ENCODE measurements around the gene PUM2.
"Not testable (repeated sequence)": the region's sequence is repeated elsewhere in the genome, so short reads cannot be mapped to it uniquely, and the experiment has no call there.

Gene PUM2

DNA sequence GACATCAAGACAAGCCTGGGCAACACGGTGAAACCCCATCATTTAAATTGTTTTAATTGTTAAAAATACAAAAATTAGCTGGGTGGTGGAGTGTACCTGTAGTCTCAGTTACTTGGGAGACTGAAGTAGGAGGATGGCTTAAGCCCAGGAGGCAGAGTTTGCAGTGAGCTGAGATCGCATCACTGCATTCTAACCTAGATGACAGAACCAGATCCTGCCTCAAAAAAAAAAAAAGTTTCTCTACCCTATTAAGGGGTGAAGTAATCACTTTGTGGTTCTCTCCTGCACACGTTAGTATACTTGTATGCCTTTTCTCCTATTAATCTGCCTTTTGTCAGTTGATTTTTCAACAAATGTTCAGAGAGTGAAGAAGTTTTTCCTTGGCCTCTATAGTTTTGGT is 18.1 kb upstream of the PUM2 start:
- no peak for DNase-seq (ENCODE audit: low spot score)

DNA sequence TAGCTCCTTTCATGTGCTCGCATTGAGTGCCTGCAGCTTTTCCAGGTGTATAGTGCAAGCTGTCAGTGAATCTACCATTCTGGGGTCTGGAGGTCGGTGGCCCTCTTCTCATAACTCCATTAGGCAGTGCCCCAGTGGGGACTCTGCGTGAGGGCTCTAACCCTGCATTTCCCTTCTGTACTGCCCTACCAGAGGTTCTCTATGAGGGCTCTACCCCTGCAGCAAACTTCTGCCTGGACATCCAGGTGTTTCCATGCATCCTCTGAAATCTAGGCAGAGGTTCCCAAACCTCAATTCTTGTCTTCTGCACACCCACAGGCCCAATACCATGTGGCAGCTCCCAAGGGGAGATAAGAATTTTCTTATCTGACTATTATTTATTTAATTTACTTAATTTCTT is 17.3 kb upstream of the PUM2 start:
- not testable (repeated sequence) for DNase-seq (ENCODE audit: low spot score)

DNA sequence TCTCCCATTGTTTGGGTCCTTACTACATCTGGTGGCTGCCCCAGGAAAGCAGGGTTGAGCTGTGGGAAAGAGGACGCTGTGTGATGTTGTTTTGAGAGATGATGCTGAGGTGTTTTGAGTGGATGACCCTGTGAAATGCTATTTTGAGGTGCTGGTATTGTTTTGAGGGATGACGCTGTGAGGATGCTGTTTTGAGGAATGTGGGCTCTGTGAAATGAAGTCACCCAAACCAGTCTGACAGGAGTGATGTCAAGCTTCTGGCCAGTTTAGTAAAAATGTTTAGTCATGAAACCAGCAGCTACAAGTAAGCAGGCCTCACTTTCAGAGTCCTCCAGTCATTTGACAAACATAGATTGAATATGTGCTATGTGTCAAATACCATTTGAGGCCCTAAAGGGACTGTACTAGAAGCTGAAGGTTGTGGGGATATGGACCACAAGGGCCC is 16.1 kb upstream of the PUM2 start:
- DNase-seq (ENCODE audit: low spot score), result no peak

DNA sequence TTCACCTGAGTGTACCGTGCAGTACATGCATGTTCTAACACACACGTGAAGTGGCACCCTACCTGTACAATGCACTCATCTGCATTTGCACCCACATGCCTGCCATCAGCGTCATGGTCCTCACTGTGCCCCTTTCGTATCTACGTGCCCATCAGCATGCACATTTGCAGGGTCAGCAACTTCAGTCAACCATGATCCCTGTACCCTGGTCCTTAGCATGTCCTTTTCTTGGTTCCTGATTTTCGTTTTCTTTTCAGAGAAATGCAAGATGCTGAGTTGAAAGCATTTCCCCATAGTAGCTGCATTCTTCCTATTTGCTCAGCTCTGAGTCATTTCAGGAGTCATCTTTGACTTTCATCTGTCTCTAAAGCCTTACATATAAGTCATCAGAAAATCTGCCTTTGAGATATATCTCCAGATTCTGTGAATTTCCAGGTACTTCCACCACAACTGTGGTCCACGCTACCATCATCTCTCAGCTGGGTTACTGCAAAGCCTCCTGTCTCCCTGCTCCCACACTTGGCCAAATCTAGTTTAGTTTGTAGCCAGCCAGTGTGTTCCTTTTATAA is 14.7 kb upstream of the PUM2 start:
- peak; percentile 82 for DNase-seq (ENCODE audit: low spot score)

DNA sequence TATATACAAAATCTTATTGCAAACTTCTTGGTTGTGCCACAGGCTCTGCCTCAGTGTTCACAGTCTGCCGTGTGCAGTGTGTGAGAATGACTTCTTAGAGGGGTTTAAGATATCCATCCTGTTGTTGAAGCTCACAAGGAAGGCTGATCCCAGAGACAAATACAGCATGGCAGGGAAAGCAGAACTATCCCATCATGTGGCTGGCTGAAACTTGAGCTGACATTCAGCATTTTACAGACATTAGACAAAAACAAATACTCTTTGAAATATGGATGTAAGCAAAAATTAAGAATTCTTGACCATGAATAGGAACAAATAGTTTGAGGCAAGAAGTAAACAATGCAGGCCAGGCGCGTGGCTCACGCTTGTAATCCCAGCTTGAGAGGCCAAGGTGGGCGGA is 12.9 kb upstream of the PUM2 start:
- DNase-seq (ENCODE audit: low spot score), result no peak

DNA sequence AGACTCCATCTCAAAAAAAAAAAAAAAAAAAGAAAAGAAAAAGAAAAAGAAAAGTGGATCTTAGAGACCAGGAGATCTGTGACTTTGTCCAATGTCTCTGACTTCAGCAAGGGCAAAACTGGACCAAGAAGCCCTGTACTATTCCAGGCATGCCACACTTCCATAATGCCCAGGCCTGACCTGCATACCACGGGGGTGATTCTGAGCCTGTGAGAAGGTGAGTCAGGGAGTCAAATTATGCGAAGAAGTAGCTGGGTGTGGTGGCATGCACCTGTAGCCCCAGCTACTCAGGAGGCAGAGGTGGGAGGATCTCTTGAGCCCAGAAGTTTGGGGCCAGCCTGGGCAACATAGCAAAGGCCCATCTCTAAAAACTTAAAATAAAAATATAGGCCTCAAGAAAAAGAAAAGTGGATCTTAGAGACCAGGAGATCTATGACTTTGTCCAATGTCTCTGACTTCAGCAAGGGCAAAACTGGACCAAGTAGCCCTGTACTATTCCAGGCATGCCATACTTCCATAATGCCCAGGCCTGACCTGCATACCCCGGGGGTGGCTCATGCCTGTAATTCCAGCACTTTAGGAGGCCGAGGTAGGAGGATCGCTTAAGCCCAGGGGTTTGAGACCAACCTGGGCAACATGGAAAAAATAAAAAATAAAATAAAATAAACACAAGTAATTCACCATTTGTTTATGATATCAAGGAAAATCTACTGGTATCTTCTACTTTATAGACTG is 12.2 kb upstream of the PUM2 start:
- no peak for DNase-seq (ENCODE audit: low spot score)

DNA sequence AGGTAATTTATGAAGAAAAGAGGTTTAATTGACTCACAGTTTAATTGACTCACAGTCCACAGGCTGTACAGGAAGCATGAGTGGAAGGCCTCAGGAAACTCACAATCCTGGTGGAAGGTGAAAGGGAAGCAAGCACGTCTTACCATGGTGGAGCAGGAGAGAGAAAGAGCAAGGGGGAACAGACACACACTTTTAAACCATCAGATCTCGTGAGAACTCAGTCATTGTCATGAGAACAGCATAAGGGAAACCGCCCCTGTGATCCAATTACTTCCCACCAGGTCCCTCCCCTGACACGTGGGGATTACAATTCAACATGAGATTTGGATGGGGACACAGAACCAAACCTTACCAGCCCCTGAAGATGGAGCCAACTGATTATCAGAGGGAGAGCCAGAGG is 11.2 kb upstream of the PUM2 start:
- no peak for DNase-seq (ENCODE audit: low spot score)

DNA sequence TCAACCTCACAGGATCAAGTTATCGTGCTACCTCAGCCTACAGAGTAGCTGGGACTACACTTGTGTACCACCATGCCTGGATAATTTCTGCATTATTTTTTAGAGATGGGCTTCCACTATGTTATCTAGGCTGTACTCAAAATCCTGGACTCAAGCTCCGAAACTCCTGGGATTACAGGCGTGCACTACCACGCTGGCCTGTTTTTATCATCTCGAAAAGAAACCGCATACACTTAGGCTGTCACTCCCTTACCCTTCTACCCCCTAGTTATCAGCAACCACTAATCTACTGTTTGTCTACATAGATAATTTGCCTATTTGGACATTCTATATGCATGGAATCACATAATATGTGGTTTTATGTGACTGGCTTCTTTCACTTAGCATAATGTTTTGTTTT is 8.5 kb upstream of the PUM2 start:
- DNase-seq (ENCODE audit: low spot score), result no peak

DNA sequence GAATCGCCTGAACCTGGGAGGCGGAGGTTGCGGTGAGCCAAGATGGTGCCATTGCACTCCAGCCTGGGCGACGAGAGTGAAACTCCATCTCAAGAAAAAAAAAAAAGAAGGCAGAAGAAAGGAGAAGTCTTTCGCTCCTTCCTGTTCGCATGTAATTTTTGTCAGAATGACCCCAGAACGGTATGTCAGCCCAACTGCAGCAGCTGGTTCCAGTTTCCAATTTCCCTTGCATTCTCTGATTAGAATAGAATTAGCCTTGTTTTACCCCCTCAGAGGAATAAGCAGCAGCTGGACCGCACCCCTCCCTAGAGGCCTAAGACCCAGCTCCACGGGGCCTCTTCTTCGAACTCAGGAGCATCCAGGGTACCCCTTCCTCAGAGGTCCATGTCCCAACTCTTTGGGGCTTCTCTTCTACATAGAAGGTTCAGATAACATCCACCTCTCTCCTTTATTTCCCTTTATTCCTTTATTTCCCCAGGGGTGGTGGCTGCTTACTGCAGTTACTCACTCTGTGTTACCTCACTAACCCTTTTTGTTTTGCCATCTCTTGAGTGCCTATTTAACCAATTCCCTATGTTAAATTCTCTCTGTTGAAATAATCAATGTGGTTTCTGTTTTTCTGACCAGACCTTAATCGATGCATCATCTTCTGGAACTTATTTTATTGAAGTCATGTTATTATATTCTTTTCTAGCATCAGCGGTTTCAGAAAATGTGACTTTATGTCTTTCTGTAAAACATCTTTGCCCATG is 7.2 kb upstream of the PUM2 start:
- DNase-seq (ENCODE audit: low spot score), result no peak

DNA sequence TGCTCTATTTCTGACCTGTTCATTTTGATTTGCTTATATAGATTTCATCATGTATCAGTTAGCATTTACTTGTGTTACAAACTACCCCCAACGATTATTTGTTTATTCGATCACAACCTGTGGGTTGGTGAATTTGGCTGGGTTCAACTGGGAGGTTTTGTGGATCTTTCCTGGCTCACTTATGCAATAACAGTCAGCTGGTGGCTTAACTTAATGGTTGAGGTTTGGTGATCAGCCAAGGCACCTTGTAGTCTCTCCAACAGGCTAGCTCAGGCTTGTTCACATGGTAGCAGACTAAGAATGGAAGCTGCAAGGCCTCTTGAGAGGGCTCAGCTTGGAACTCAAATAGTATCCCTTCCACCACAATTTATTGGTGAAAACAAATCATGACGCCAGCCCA is 5.4 kb upstream of the PUM2 start:
- no peak for DNase-seq (ENCODE audit: low spot score)

DNA sequence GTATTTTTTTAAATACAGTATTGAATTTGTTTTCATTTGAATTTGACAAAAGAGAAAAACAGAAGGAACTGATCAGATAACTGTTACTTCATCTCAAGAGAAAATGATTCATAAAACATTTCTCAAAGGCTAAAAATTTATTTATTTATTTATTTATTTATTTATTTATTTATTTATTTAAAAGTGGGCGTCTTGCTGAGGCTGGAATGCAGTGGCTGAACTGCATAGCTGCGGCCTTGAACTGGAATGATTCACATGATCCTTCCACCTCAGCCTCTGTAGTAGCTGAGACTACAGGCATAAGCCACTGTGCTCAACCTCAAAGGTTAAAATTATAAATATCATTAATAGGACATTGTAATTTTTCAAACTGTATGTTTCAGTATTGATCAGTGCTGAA is 4.5 kb upstream of the PUM2 start:
- no peak for DNase-seq (ENCODE audit: low spot score)

DNA sequence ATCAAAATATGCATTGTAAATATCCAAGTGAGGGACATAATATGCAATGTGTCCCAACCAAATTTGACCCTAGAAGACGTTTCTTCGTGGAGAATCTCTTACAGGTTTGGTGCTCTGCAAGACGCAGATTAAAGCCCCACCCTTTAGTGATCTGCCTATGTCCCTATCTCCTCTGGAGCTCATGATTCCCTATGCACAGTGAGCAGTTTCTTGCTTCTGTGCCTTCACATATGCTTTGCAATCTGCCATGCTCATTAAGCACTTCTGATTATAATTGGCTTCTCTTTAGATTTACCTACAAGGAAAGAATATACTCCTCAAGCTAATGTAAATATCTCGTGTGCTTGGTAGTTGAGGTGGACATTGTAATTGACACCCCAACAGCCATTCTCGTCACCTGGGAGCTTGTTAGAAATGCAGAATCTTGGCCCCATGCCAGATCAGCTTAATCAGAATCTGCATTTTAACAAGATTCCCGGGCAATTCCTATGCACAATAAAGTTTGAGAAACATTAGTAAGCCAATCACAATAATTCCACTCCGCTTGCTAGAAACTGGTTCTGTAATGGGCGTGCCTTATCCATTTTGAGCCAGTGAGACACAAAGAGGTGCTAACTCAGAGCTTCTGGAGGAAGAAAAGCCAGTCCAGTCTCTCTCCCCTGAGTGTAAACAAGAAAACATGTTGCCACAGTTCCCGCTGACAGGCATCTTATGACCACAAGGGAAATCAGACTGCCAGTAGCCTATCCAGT is 2.8 kb upstream of the PUM2 start:
- DNase-seq (ENCODE audit: low spot score), result no peak

DNA sequence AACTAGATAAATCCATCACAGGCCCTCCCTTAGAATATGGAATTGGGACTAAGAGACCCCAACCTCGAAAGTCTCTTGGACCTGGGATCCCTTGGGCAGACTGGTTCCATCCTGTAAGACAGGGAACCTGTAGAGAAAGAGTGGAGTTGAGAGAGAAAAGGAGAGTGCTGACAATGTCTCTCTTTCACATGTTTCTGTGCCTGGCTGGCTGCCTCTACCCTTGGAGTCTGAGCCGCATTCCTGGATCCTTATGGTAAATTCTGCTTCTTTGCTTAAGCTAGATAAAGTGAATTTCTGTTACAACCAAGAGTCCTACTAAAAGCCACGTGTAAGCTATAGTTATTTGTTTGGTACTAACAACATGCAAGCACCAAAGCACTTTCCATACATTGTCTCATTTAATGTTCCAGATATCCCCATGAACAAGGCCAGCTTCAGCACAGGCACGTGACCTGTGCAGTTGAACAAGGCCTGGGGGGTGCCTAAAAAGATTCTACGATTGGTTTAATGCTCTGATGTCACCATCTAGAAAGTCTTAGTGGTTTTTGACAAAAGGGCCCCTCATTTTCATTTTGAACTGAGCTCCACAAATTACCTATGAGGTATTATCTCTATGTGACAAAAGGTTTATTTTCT is 2.1 kb upstream of the PUM2 start:
- no peak for DNase-seq (ENCODE audit: low spot score)

DNA sequence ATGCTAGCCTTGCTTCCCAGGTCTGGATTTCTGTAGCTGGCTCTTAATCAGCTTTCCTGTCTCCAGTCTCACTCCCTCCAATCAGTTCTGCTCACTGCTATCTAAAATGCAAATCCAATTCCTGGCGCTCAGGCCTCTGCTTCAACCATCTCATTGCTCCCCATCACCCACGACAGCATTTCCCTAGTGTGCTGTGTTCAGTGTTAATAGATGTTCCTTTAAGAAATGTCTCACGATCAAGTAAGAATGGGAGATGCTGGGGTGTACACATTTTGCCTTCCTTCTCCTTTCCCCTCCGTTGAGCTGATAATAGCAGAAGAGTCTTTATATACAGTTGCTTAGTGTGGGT is 1.6 kb upstream of the PUM2 start:
- DNase-seq (ENCODE audit: low spot score), result no peak

DNA sequence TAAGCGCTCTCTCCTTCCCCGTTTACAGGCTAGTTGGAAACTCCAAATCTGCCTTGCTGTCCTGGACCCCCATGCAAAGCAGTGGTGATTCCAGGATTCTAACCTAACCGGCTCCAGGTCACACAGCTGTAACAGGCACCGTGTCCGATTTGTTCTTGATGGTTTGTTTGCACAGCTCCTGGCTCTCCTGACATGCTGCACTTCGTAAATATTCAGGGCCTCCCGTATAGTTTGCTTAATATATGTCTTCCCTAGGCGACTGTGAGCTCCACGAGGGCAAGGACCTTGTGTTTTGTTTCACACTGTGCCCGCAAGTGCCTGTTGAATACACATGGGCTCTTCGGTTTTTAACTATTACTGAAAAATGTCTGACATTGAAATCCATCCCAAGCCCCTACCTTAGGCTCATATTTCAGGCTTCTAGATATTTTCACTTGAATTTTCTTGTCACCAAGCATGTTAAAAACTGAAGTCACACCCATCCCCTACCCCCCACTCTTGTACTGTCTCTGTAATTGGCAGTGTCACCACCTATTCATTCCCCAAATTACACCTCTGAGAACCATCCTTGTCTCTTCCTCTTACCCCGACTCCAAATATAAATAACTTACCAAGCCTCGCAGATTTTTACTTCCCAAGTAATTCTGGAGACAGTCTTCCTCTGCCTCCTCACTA is 1.0 kb upstream of the PUM2 start:
- DNase-seq (ENCODE audit: low spot score), result no peak

DNA sequence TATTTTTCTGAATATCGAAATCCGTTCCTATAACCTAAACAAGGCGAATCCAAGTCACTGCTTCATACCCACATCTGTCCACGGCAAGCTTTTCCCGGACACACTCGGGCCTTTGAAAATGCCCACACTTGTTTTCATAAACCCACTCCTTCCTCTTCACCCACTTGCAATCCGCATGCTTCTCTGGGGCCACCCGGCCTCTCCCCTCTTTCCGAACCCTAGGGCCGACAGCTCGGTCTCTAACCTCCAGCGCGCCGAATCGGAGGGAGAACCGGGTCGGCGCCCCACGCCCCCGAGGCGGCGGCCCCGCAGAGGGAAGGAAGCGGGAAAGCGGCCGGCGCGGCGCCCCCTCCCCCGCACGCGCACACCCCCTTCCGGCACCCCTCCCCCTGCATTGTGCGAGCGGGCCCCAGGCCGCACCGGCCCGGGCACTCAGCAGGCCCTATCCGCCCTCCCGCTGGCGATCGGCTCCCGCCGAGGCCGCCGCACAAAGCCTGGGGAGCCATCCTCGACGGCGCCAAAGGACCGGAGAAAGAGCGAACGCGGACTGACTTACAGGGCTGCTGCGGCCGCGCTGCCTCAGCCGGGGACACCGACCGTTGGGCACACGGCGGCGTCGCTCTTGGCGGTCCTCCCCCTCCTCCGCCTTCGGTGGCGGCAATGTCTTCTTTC is 467 bp downstream of the PUM2 start:
- DNase-seq (ENCODE audit: low spot score), result peak; percentile 52

DNA sequence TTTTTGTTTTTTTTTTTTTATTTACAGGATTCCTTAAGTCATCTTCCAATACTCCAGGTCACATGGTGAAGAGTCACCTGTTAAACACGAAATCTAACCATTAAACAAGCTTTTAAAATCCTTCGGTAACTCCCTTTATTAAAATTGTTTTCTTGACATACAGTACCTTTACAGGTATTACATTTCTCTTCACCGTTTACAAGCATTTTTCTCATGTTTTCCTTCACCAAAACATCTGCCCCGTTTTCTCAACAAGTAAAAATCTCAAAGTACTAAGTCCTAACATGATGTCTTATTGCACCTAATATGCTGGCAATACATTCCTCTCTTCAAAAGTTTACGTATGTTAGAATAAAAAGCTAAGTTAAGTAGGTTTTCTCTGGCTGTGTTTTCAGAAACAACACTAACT is 1.1 kb downstream of the PUM2 start:
- peak; percentile 44 for DNase-seq (ENCODE audit: low spot score)

DNA sequence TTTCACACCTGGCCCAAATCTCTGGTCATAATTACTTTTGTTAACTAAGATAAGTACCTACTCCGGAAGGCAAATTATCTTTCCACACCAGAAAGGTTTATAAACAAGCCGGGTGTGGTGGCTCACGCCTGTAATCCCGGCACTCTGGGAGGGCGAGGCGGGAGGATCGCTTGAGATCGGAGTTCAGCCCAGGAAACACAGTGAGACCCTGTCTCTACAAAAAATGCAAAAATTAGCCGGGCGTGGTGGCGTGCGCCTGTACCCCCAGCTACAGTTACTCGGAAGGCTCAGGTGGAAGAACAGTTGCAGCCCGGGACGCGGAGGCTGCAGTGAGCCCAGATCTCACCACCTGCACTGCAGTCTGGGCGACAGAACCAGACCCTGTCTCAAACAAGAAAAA is 2.1 kb downstream of the PUM2 start:
- no peak for DNase-seq (ENCODE audit: low spot score)

DNA sequence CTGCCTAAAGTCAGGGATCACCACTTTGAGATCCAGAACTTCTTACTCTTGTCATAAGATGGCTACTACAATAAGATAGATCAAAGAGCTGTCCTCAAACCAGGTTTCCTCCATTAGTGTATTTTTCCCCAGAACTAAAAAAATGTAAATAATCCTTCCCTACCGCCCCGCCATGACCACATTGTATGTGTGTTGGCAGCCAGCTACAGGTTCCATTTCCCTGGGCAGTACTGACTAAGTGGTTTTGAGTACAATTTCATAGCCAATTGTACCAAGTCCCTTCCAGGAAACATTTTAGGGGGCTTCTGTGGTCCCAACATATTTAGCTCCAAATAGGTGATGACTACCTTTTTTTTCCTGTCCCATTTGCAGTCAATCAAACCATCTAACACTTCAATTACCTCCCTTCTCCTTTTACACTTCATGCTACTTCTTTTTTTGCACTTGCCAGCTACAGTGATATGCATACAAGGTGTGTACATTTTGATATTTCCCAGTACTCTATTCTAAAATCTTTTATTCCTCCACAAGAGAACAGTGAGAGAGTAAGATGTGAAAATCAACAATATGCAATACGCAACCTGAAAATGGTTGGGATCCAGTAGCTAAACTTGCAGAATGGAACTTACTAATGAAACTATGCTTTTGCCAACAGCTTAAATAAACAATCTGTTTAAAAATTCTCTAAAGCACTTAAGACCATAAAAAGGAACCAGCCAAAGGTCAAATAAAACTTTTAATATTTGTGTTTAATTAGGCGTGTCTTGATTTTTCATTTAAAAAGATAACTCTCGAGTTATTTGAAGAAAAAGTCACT is 3.9 kb downstream of the PUM2 start:
- DNase-seq (ENCODE audit: low spot score), result no peak

DNA sequence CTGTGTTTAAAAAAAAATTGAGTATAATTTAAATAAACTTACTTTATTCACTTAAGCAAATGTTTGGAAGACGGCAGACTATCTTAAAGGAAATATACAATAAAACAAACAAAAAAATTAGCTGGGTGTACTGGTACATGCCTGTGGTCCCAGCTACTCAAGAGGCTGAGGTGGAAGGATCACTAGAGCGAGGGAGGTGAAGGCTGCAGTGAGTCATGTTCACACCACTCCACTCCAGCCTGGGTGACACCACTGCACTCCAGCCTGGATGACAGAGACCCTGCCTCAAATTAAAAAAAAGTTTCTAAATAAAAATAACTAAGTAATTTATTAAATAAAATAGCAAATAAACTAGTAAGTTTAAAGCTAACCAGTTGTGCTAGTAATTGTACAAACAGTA is 7.5 kb downstream of the PUM2 start:
- no peak for DNase-seq (ENCODE audit: low spot score)

Measured in RKO (cell line).